Body of pancreas (tissue), 4 donors: Measurements from ENCODE around the gene XRCC5. TPM values are rescaled to one million over a fixed set of nuclear protein-coding genes. Genes with fewer than 3 reads are reported as not detected.

Experiments used
- ATAC-seq: fragments of 150-250 bp; one replicate; pipeline ENCODE4 v1.9.1; 2016
- DNase-seq, 4 donors: peaks; one replicate each; pipeline ENCODE4 v3.0.0-alpha.2; 2019
- H3K27ac ChIP-seq, 4 donors: fragments of 200-600 bp; sonication (generic); 1 replicate in 3 of 4; 2 replicates in 1 of 4; pipeline versions ENCODE4 v1.5.1 to v1.6.1; 2016 to 2019; ENCODE audit warnings: mild to moderate bottlenecking in 1 of 4, mixed read lengths in 1 of 4, moderate library complexity in 1 of 4
- H3K27me3 ChIP-seq, 2 donors: fragments of 200-600 bp; sonication (generic); one replicate each; pipeline ENCODE4 v1.6.0; 2016; ENCODE audit warnings: mild to moderate bottlenecking in 1 of 2
- H3K36me3 ChIP-seq, 2 donors: fragments of 200-600 bp; sonication (generic); replicated peaks in 1 of 2; 2 replicates each; pipeline ENCODE4 v1.5.1; 2016; ENCODE audit warnings: low read depth in 2 of 2; ENCODE audit not compliant: insufficient read depth in 1 of 2
- H3K4me1 ChIP-seq: fragments of 200-600 bp; sonication (generic); one replicate; pipeline ENCODE4 v1.6.0; 2016
- H3K4me3 ChIP-seq, 2 donors: fragments of 200-600 bp; sonication (generic); 1 replicate in 1 of 2; 2 replicates in 1 of 2; pipeline ENCODE4 v1.5.1; 2016 to 2019
- H3K9me3 ChIP-seq, 3 donors: fragments of 200-600 bp; sonication (generic); 1 replicate in 2 of 3; 2 replicates in 1 of 3; pipeline ENCODE4 v1.5.1; 2016
- POLR2A ChIP-seq, 3 donors: fragments of 450-650 bp; IDR thresholded peaks; one replicate each; pipeline ENCODE4 v1.6.1; 2016; ENCODE audit warnings: antibody characterized with exemption in 3 of 3, mild to moderate bottlenecking in 2 of 3
- WGBS, 2 donors: methylation state at CpG; one replicate each; pipeline ENCODE4 v1.1.5; 2017; 5-methylcytosine and 5-hydroxymethylcytosine counted together
- intact Hi-C: fragments of 100-400 bp; cut with DNase I; formaldehyde crosslinking; loops from one replicate; pipeline ENCODE4 v1.15.1; 2023
- total RNA-seq, 2 donors: library from RNA; depleted of rRNA; stranded (reverse); fragments of >200 nt; gene quantifications; one replicate each; pipeline ENCODE4 v1.1.0, GENCODE V29; 2016
- TF ChIP-seq, protein P1 (sequence below), 7 experiments: fragments of 450-650 bp in 4 of 7; fragments of 200-600 bp in 3 of 7; sonication (generic) in 3 of 7; IDR thresholded peaks; one replicate each; pipeline ENCODE4 v1.5.1; 2016 to 2019; ENCODE audit warnings: antibody characterized with exemption in 7 of 7

XRCC5 gene
- total RNA-seq, 2 donors from 2014 or later, result 74.2 to 74.7 TPM

DNA sequence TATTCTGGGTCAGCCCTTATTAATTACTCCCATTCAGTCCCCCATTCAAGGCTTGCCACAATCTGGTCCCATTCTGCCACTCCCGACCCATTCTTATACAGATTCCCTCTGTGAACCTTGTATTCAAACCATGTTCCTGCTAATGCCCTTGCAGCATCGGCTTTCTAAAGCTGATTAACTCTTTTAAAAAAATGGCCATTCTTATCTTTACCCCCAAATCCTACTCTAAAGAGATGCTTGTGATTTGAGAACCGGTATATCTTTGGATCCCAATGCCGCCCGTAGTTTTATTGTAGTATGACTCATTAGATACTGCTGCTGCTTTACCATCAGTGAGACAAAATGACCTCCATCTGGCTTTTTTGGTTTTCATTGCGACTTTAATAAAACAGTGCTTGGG is 72.2 kb downstream of the XRCC5 start:
- H3K27ac ChIP-seq, result no peak overlapping the region
- no peak for DNase-seq
- H3K4me3 ChIP-seq, result no peak overlapping the region
- H3K27me3 ChIP-seq, result no peaks in the 10 kb centered on the region
- H3K36me3 ChIP-seq, result peaks cover 0 to 2% of the 10 kb centered on the region in 2 donors
- H3K9me3 ChIP-seq, result no peaks in the 10 kb centered on the region
- no peaks in the 10 kb centered on the region for H3K4me1 ChIP-seq
- TF ChIP-seq, protein P1, sequence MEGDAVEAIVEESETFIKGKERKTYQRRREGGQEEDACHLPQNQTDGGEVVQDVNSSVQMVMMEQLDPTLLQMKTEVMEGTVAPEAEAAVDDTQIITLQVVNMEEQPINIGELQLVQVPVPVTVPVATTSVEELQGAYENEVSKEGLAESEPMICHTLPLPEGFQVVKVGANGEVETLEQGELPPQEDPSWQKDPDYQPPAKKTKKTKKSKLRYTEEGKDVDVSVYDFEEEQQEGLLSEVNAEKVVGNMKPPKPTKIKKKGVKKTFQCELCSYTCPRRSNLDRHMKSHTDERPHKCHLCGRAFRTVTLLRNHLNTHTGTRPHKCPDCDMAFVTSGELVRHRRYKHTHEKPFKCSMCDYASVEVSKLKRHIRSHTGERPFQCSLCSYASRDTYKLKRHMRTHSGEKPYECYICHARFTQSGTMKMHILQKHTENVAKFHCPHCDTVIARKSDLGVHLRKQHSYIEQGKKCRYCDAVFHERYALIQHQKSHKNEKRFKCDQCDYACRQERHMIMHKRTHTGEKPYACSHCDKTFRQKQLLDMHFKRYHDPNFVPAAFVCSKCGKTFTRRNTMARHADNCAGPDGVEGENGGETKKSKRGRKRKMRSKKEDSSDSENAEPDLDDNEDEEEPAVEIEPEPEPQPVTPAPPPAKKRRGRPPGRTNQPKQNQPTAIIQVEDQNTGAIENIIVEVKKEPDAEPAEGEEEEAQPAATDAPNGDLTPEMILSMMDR (IDR thresholded peaks at IDR 0.05), result no peak
- no peak for TF ChIP-seq POLR2A (IDR thresholded peaks at IDR 0.05)
- WGBS, 2 donors, result 97% methylated on average over 6 of the region's 6 CpGs
- intact Hi-C loops, result no loop called here
- ATAC-seq, result no peak

DNA sequence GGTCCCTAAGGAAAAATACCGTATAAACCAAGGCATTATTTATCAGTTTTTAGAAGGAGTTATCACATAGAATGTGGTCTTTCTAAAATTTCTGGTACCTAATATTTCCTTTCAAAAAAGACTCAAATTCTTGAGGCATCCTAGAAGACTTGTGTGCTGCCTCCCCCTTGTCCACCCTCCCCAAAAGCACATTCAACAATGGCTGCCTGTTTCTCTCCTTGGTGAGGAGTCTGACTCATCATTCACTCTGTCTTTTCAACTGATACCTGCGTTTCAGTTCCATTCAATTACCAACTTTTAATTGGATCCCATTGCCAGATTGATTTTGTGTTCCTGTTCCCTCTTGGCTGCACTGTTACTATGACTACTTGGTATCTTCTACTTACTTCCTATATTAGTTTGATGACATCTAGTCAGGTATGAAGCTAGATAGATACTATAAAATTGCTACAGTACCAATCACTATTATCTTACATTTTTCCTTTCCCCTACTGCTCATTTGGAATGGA is 72.9 kb downstream of the XRCC5 start:
- intact Hi-C loops, result no loop called here
- Histone ChIP-seq H3K36me3 (peaks cover 0 to 2% of the 10 kb centered on the region in 2 donors), H3K27me3 (no peaks in the 10 kb centered on the region), H3K4me1 (no peaks in the 10 kb centered on the region), H3K9me3 (no peaks in the 10 kb centered on the region), H3K27ac (no peak overlapping the region), H3K4me3 (no peak overlapping the region)
- WGBS, 2 donors, result 58 to 72% methylated on average over 2 of the region's 2 CpGs
- ATAC-seq (no peak), DNase-seq (no peak)
- TF ChIP-seq, protein P1 (IDR thresholded peaks at IDR 0.05), result no peak
- TF ChIP-seq POLR2A (IDR thresholded peaks at IDR 0.05), result no peak

DNA sequence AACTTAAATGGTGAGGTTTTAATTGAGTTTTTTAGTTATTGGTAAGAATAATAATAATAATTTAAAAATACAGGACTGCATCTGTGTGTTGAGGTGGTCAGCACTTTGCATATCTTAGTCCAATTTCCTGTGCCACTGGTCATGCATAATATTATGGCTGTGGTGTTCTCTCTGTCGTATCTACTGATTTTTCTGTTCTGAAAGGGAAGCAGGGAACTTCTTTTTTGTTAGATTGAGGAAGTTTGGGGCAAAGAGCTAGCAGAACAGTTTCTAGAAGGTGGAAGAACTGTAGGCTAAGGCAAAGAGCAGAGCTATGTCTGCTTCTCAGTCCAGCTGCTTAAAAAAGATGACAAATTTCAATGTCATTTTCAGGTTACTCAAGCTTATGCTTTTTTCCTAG is 74.3 kb downstream of the XRCC5 start:
- no peak overlapping the region for H3K4me3 ChIP-seq
- ATAC-seq (no peak), DNase-seq (no peak)
- intact Hi-C loops, result no loop called here
- H3K36me3 ChIP-seq, result peaks cover 0 to 2% of the 10 kb centered on the region in 2 donors
- H3K27ac ChIP-seq, result no peak overlapping the region
- H3K9me3 ChIP-seq, result no peaks in the 10 kb centered on the region
- 63 to 89% methylated on average over 1 of the region's 1 CpG for WGBS, 2 donors
- no peaks in the 10 kb centered on the region for H3K27me3 ChIP-seq
- TF ChIP-seq, protein P1 (IDR thresholded peaks at IDR 0.05), result no peak
- TF ChIP-seq POLR2A (IDR thresholded peaks at IDR 0.05), result no peak
- H3K4me1 ChIP-seq, result peaks cover 9% of the 10 kb centered on the region

DNA sequence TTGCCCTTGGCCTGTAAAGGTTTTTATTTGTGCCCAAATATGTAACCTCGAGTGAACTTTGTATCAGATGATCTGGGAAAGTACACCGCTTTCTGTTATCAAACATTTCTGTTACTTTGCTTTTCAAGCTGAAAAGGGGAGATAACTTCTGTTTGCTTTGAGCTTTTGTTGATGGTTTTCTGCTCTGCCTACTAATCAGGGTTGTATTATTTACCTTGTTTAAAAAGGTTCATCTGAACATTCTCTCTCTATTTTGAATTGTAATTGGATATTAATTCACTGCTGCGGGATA is 79.4 kb downstream of the XRCC5 start:
- intact Hi-C loops, result no loop called here
- Histone ChIP-seq H3K9me3 (no peaks in the 10 kb centered on the region), H3K27me3 (no peaks in the 10 kb centered on the region), H3K36me3 (peaks cover 0 to 11% of the 10 kb centered on the region in 2 donors), H3K4me3 (no peak overlapping the region), H3K4me1 (peaks cover 20% of the 10 kb centered on the region), H3K27ac (peak overlapping the region in 1 of 4 donors; percentile 9)
- DNase-seq, result no peak
- no peak for ATAC-seq
- TF ChIP-seq POLR2A (IDR thresholded peaks at IDR 0.05), result no peak
- TF ChIP-seq, protein P1 (IDR thresholded peaks at IDR 0.05), result no peak
- 30 to 38% methylated on average over 3 of the region's 3 CpGs for WGBS, 2 donors

DNA sequence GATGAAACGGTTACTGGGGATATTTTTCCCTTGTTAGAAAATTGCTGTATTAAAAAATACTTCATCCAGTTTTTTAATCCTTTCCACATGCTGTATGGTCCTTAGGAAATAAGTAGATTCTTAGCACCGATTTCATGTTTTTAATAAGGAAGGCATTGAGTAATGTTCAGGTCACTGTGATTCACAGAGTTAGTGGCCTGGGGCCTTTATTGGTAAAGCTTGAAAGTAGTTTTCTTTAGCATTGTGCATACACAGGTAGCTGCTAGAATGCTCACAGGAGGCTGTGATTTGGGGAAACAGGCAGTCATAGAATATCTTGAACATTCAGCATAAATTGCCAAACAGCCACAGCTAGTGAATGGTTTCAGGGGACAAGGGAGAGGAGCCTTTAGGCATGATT is 79.8 kb downstream of the XRCC5 start:
- ATAC-seq (no peak), DNase-seq (no peak)
- 58 to 61% methylated on average over 2 of the region's 2 CpGs for WGBS, 2 donors
- Histone ChIP-seq H3K4me3 (no peak overlapping the region), H3K36me3 (peaks cover 0 to 14% of the 10 kb centered on the region in 2 donors), H3K4me1 (peaks cover 20% of the 10 kb centered on the region), H3K9me3 (no peaks in the 10 kb centered on the region), H3K27ac (peak overlapping the region in 1 of 4 donors; percentile 9), H3K27me3 (no peaks in the 10 kb centered on the region)
- TF ChIP-seq POLR2A (IDR thresholded peaks at IDR 0.05), result no peak
- TF ChIP-seq, protein P1 (IDR thresholded peaks at IDR 0.05), result no peak
- intact Hi-C loops, result no loop called here
